Stimulated activated CD4-positive, alpha-beta T cell treated with anti-CD3 and anti-CD28 coated beads, Interleukin-4, amount 100 ng/mL, for 4 hours (primary cell): ENCODE measurements around the gene PHLDB2.
A peak's percentile ranks its signal among the peaks of the same experiment; 100 is the strongest.
"Not testable (repeated sequence)": the region's sequence is repeated elsewhere in the genome, so short reads cannot be mapped to it uniquely, and the experiment has no call there.

Experiments
- DNase-seq, 2 experiments: peaks; one replicate each; pipeline ENCODE4 v3.0.0-alpha.2; 2020

The PHLDB2 gene

GRCh38 chr3:111859061-111859973, at the start of gene PHLDB2:
PHLDB2 (plus strand) TSS chr3:111859265; CDS start chr3:111884078, 24,813 bp downstream.
- peak; percentile 37 to 48 for DNase-seq

GRCh38 chr3:111810909-111811308, 48.2 kb upstream of the PHLDB2 start:
- DNase-seq, result no peak

GRCh38 chr3:111811811-111812210, 47.3 kb upstream of the PHLDB2 start:
- DNase-seq, result no peak

- DNase-seq, result no peak
These were observed 46.4 kb upstream of the PHLDB2 start for GRCh38 chr3:111812701-111813100.

GRCh38 chr3:111813441-111813840, 45.6 kb upstream of the PHLDB2 start:
- DNase-seq, result no peak

GRCh38 chr3:111813979-111814378, 45.1 kb upstream of the PHLDB2 start:
- DNase-seq, result no peak

GRCh38 chr3:111816771-111817170, 42.3 kb upstream of the PHLDB2 start:
- DNase-seq, result not testable (repeated sequence)

GRCh38 chr3:111819927-111820326, 39.1 kb upstream of the PHLDB2 start:
- no peak for DNase-seq

- no peak for DNase-seq
These were observed 38.4 kb upstream of the PHLDB2 start for GRCh38 chr3:111820651-111821050.

- no peak for DNase-seq
These were observed 37.2 kb upstream of the PHLDB2 start for GRCh38 chr3:111821891-111822290.

GRCh38 chr3:111822804-111823203, 36.3 kb upstream of the PHLDB2 start:
- DNase-seq, result no peak

GRCh38 chr3:111823341-111823855, 35.7 kb upstream of the PHLDB2 start:
- no peak for DNase-seq

GRCh38 chr3:111824351-111824750, 34.7 kb upstream of the PHLDB2 start:
- no peak for DNase-seq

GRCh38 chr3:111827871-111828270, 31.2 kb upstream of the PHLDB2 start:
- no peak for DNase-seq

GRCh38 chr3:111828530-111828929, 30.5 kb upstream of the PHLDB2 start:
- no peak for DNase-seq

- DNase-seq, result no peak
These were observed 30.0 kb upstream of the PHLDB2 start for GRCh38 chr3:111829023-111829422.

- no peak for DNase-seq
These were observed 27.2 kb upstream of the PHLDB2 start for GRCh38 chr3:111831840-111832239.

- DNase-seq, result no peak
These were observed 22.0 kb upstream of the PHLDB2 start for GRCh38 chr3:111837112-111837511.

- no peak for DNase-seq
These were observed 20.9 kb upstream of the PHLDB2 start for GRCh38 chr3:111838133-111838532.

GRCh38 chr3:111846039-111846438, 13.0 kb upstream of the PHLDB2 start:
- no peak for DNase-seq

- no peak for DNase-seq
These were observed 12.3 kb upstream of the PHLDB2 start for GRCh38 chr3:111846717-111847116.

- DNase-seq, result no peak
These were observed 10.8 kb upstream of the PHLDB2 start for GRCh38 chr3:111848283-111848682.

- no peak for DNase-seq
These were observed 10.3 kb upstream of the PHLDB2 start for GRCh38 chr3:111848778-111849177.

- DNase-seq, result no peak
These were observed 8.5 kb upstream of the PHLDB2 start for GRCh38 chr3:111850537-111850936.
